ENCODE results near the gene FIG4. TPM values are rescaled to one million over a fixed set of nuclear protein-coding genes. Genes with fewer than 3 reads are reported as not detected.

FIG4 gene
- total RNA-seq, 1 donor: 27.1 TPM

GRCh38 chr6:109713097-109713496 lies 22.0 kb downstream of the FIG4 start:
- Histone ChIP-seq H4K20me1 (ENCODE audit: insufficient read depth, low read length) (peaks cover 13% of the 10 kb centered on the region), H3K4me1 (ENCODE audit: insufficient read depth, low read length) (no peaks in the 10 kb centered on the region), H3K36me3 (ENCODE audit: insufficient read depth, low read length) (no peaks in the 10 kb centered on the region), H3K27ac (ENCODE audit: low read depth, low read length) (no peak overlapping the region), H3K9me3 (ENCODE audit: low read depth, low read length) (no peaks in the 10 kb centered on the region), H3K4me2 (ENCODE audit: insufficient read depth, low read length) (no peak overlapping the region), H3K79me2 (ENCODE audit: insufficient read depth, low read length) (peaks cover 28% of the 10 kb centered on the region), H2AFZ (ENCODE audit: low read length) (no peak overlapping the region), H3K27me3 (ENCODE audit: insufficient read depth, low read length) (no peaks in the 10 kb centered on the region), H3K4me3 (ENCODE audit: insufficient read depth, low read length) (no peak overlapping the region)
- DNase-seq (ENCODE audit: insufficient read length, low spot score, missing footprints): peak; percentile 49
- TF ChIP-seq CTCF (IDR thresholded peaks at IDR 0.05; ENCODE audit: extremely low read depth, low read depth, low read length): no peak

GRCh38 chr6:109714166-109714565 lies 23.1 kb downstream of the FIG4 start:
- Histone ChIP-seq H3K79me2 (ENCODE audit: insufficient read depth, low read length) (peaks cover 25% of the 10 kb centered on the region), H3K4me1 (ENCODE audit: insufficient read depth, low read length) (no peaks in the 10 kb centered on the region), H2AFZ (ENCODE audit: low read length) (no peak overlapping the region), H3K4me3 (ENCODE audit: insufficient read depth, low read length) (no peak overlapping the region), H3K9me3 (ENCODE audit: low read depth, low read length) (no peaks in the 10 kb centered on the region), H3K27me3 (ENCODE audit: insufficient read depth, low read length) (no peaks in the 10 kb centered on the region), H3K4me2 (ENCODE audit: insufficient read depth, low read length) (no peak overlapping the region), H4K20me1 (ENCODE audit: insufficient read depth, low read length) (peaks cover 13% of the 10 kb centered on the region), H3K27ac (ENCODE audit: low read depth, low read length) (no peak overlapping the region), H3K36me3 (ENCODE audit: insufficient read depth, low read length) (no peaks in the 10 kb centered on the region)
- no peak for TF ChIP-seq CTCF (IDR thresholded peaks at IDR 0.05; ENCODE audit: extremely low read depth, low read depth, low read length)
- DNase-seq (ENCODE audit: insufficient read length, low spot score, missing footprints): no peak

- Histone ChIP-seq H3K27me3 (ENCODE audit: insufficient read depth, low read length) (no peaks in the 10 kb centered on the region), H3K79me2 (ENCODE audit: insufficient read depth, low read length) (peaks cover 23% of the 10 kb centered on the region), H3K4me3 (ENCODE audit: insufficient read depth, low read length) (no peak overlapping the region), H3K27ac (ENCODE audit: low read depth, low read length) (no peak overlapping the region), H3K9me3 (ENCODE audit: low read depth, low read length) (no peaks in the 10 kb centered on the region), H2AFZ (ENCODE audit: low read length) (no peak overlapping the region), H3K4me2 (ENCODE audit: insufficient read depth, low read length) (no peak overlapping the region), H3K36me3 (ENCODE audit: insufficient read depth, low read length) (no peaks in the 10 kb centered on the region), H4K20me1 (ENCODE audit: insufficient read depth, low read length) (peaks cover 13% of the 10 kb centered on the region), H3K4me1 (ENCODE audit: insufficient read depth, low read length) (no peaks in the 10 kb centered on the region)
- TF ChIP-seq CTCF (IDR thresholded peaks at IDR 0.05; ENCODE audit: extremely low read depth, low read depth, low read length): no peak
- no peak for DNase-seq (ENCODE audit: insufficient read length, low spot score, missing footprints)
Observed at GRCh38 chr6:109714611-109715010, 23.5 kb downstream of the FIG4 start.

DNA sequence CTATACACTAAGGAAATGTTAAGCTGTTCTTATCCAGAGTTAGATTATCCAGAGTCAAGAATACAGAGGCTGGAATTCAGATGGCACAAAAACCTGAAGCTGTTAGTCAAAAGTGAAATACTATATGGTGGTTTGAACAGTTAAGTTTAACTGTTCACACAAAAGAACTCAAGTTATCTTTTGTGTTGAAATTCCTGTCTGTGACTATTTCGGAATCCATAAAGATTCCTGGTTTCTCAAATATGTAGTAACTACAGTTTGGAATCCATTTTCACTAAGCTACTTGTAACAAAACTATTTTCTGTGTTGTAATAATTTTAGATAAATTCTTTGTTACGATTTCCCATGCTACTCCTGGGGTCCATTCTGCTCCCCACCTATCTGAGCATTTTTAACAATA lies 24.5 kb downstream of the FIG4 start:
- H3K4me1 ChIP-seq (ENCODE audit: insufficient read depth, low read length): no peaks in the 10 kb centered on the region
- H3K4me3 ChIP-seq (ENCODE audit: insufficient read depth, low read length): no peak overlapping the region
- no peak overlapping the region for H2AFZ ChIP-seq (ENCODE audit: low read length)
- H3K4me2 ChIP-seq (ENCODE audit: insufficient read depth, low read length): no peak overlapping the region
- TF ChIP-seq CTCF (IDR thresholded peaks at IDR 0.05; ENCODE audit: extremely low read depth, low read depth, low read length): no peak
- peak; percentile 27 for DNase-seq (ENCODE audit: insufficient read length, low spot score, missing footprints)
- H3K27ac ChIP-seq (ENCODE audit: low read depth, low read length): no peak overlapping the region
- no peaks in the 10 kb centered on the region for H3K36me3 ChIP-seq (ENCODE audit: insufficient read depth, low read length)
- H3K27me3 ChIP-seq (ENCODE audit: insufficient read depth, low read length): no peaks in the 10 kb centered on the region
- H3K79me2 ChIP-seq (ENCODE audit: insufficient read depth, low read length): peaks cover 17% of the 10 kb centered on the region
- no peaks in the 10 kb centered on the region for H3K9me3 ChIP-seq (ENCODE audit: low read depth, low read length)
- H4K20me1 ChIP-seq (ENCODE audit: insufficient read depth, low read length): peaks cover 13% of the 10 kb centered on the region
